HUDEP-2 (cell line): ENCODE data around the gene SPOCK1.
"Not testable (repeated sequence)": the region's sequence is repeated elsewhere in the genome, so short reads cannot be mapped to it uniquely, and the experiment has no call there.

Experiments used
- DNase-seq, 76 experiments: peaks; one replicate each; lab custom pipeline; 2025; ENCODE audit not compliant: unreplicated experiment in 76 of 76; lab: John Stamatoyannopoulos, UW

The SPOCK1 gene

GRCh38 chr5:137004279-137004678 lies 494.8 kb downstream of the SPOCK1 start:
- DNase-seq: no peak

- no peak for DNase-seq
These were observed 498.0 kb downstream of the SPOCK1 start for GRCh38 chr5:137001026-137001569.

GRCh38 chr5:136999787-137000186 lies 499.3 kb downstream of the SPOCK1 start:
- no peak for DNase-seq

GRCh38 chr5:136998854-136999357 lies 500.2 kb downstream of the SPOCK1 start:
- no peak for DNase-seq

GRCh38 chr5:136994154-136994553 lies 505.0 kb downstream of the SPOCK1 start:
- no peak for DNase-seq

GRCh38 chr5:136992796-136993489 lies 506.2 kb downstream of the SPOCK1 start:
- DNase-seq: no peak

- no peak for DNase-seq
These were observed 513.2 kb downstream of the SPOCK1 start for GRCh38 chr5:136985785-136986475.

- DNase-seq: no peak
These were observed 514.2 kb downstream of the SPOCK1 start for GRCh38 chr5:136984772-136985446.

GRCh38 chr5:136981936-136982335 lies 517.2 kb downstream of the SPOCK1 start:
- no peak for DNase-seq

GRCh38 chr5:136979131-136979530 lies 520.0 kb downstream of the SPOCK1 start:
- no peak for DNase-seq

GRCh38 chr5:136963504-136963903 lies 535.6 kb downstream of the SPOCK1 start:
- no peak for DNase-seq

- no peak for DNase-seq
These were observed 541.7 kb downstream of the SPOCK1 start for GRCh38 chr5:136957428-136957827.

- DNase-seq: not testable (repeated sequence)
These were observed 545.0 kb downstream of the SPOCK1 start for GRCh38 chr5:136954142-136954541.

- not testable (repeated sequence) for DNase-seq
These were observed 545.6 kb downstream of the SPOCK1 start for GRCh38 chr5:136953346-136954069.

- no peak for DNase-seq
These were observed 571.6 kb downstream of the SPOCK1 start for GRCh38 chr5:136927571-136927970.

GRCh38 chr5:136926073-136926472 lies 573.1 kb downstream of the SPOCK1 start:
- no peak for DNase-seq
